ENCODE data around the gene COL4A2.

- TF ChIP-seq CTCF (IDR thresholded peaks at IDR 0.05) (no peak), POLR2A (IDR thresholded peaks at IDR 0.05) (no peak)
These were observed 3.4 kb upstream of the COL4A2 start for GRCh38 chr13:110303644-110304043.
